ENCODE data around the gene ME3. TPM values are rescaled to one million over a fixed set of nuclear protein-coding genes. Genes with fewer than 3 reads are reported as not detected.

The ME3 gene
- polyA plus RNA-seq, 4 donors: 5.1 to 21.4 (median 7.3) TPM

DNA sequence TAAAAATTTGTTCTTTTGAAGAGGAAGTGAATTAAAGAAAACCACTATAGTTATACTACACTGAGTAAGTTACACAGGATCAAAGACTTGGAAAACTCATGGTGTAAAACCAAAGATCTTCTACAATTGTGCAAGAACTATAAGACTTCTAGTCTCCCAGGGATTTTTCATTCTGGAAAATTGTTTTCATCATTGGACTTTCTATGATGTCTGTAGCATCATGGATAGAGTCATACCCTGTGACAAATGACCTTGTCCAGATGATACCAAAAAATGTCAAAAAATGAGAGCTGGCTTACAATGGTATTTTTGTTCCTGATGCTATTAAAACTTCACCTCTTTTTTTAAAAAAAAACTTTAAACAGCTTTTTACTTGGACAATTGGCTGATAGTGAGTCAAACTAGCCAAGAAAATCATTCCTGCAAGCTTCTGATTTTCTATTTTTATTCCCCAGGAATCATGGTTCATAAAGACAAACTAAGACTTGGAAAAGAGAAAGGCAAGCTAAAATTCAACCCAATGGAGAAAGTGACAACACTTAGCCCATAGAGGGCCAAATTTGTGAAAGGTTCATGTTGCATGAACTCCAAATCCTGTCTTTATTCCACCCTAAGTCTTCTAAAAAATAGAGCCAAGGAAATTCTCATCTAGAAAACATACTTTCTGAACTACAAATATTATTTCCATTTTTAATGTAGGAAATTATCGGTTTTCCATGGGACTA lies 30.7 kb downstream of the ME3 start:
- no peaks in the 10 kb centered on the region for H3K9me3 ChIP-seq (ENCODE audit: control insufficient read depth in 2 of 2, insufficient read depth in 1 of 2, low read depth in 1 of 2, low read length in 1 of 2)
- H3K4me1 ChIP-seq (ENCODE audit: control insufficient read depth in 3 of 3, insufficient read depth in 2 of 3, low read depth in 1 of 3, low read length in 2 of 3): no peaks in the 10 kb centered on the region
- no peaks in the 10 kb centered on the region for H3K27me3 ChIP-seq (ENCODE audit: control insufficient read depth in 3 of 3, insufficient read depth in 3 of 3, low read length in 3 of 3)
- H3K36me3 ChIP-seq (ENCODE audit: control insufficient read depth in 3 of 3, insufficient read depth in 2 of 3, low read depth in 1 of 3, low read length in 3 of 3): no peaks in the 10 kb centered on the region
- WGBS, 3 donors: 84 to 91% (median 85%) methylated on average over 1 of the region's 1 CpG
- H3K27ac ChIP-seq (ENCODE audit: low read depth in 1 of 3, low read length in 2 of 3): no peak overlapping the region
- FAIRE-seq (no peak), DNase-seq (no peak)
- no peak overlapping the region for H3K4me3 ChIP-seq (ENCODE audit: low read depth in 1 of 3, low read length in 3 of 3)

DNA sequence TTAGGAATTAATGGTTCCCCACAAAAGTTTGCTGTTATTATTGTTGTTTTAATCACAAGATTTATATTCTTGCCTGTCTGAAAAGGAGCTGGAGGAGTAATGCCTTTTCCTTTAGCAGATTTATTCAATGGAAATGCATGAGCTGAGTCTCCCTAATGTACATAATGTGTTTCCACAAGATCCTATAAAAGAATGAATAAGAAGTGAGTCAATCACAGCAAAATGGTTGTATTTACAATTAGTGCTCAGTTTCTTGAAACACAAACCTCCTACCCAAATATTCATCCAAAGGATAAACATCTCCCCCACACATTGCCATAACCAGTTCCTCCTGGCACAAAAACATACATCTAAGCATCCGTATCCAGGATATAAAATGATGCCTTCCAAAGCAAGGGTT lies 33.3 kb downstream of the ME3 start:
- no peaks in the 10 kb centered on the region for H3K9me3 ChIP-seq (ENCODE audit: control insufficient read depth in 2 of 2, insufficient read depth in 1 of 2, low read depth in 1 of 2, low read length in 1 of 2)
- 85 to 97% (median 88%) methylated on average over 1 of the region's 1 CpG for WGBS, 3 donors
- no peaks in the 10 kb centered on the region for H3K4me1 ChIP-seq (ENCODE audit: control insufficient read depth in 3 of 3, insufficient read depth in 2 of 3, low read depth in 1 of 3, low read length in 2 of 3)
- no peak for FAIRE-seq
- no peak overlapping the region for H3K27ac ChIP-seq (ENCODE audit: low read depth in 1 of 3, low read length in 2 of 3)
- peaks cover 0 to 3% (median 0%) of the 10 kb centered on the region in 3 donors for H3K36me3 ChIP-seq (ENCODE audit: control insufficient read depth in 3 of 3, insufficient read depth in 2 of 3, low read depth in 1 of 3, low read length in 3 of 3)
- DNase-seq: no peak
- no peak overlapping the region for H3K4me3 ChIP-seq (ENCODE audit: low read depth in 1 of 3, low read length in 3 of 3)
- H3K27me3 ChIP-seq (ENCODE audit: control insufficient read depth in 3 of 3, insufficient read depth in 3 of 3, low read length in 3 of 3): no peaks in the 10 kb centered on the region

DNA sequence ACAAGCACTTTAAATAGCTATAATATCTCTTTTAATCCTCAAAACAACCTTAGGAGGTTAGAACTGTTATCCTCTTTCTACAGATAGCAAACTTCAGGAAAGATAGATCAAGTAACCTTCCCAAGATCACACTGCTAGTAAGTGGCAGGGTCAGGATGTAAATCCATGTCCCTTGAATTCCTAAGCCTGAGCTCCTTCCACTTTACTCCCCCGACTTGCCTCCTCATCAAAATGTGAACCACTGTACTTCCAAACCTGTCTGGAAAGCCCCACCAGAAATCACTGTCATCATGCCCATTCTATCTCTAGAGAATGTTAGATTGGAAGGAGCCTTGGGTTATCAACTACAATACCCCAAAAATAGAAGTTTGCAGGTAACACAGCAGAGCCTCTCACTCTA lies 33.7 kb downstream of the ME3 start:
- peaks cover 0 to 5% (median 0%) of the 10 kb centered on the region in 3 donors for H3K36me3 ChIP-seq (ENCODE audit: control insufficient read depth in 3 of 3, insufficient read depth in 2 of 3, low read depth in 1 of 3, low read length in 3 of 3)
- no peak for DNase-seq
- H3K4me1 ChIP-seq (ENCODE audit: control insufficient read depth in 3 of 3, insufficient read depth in 2 of 3, low read depth in 1 of 3, low read length in 2 of 3): no peaks in the 10 kb centered on the region
- no peaks in the 10 kb centered on the region for H3K9me3 ChIP-seq (ENCODE audit: control insufficient read depth in 2 of 2, insufficient read depth in 1 of 2, low read depth in 1 of 2, low read length in 1 of 2)
- FAIRE-seq: no peak
- H3K27me3 ChIP-seq (ENCODE audit: control insufficient read depth in 3 of 3, insufficient read depth in 3 of 3, low read length in 3 of 3): no peaks in the 10 kb centered on the region
- 81 to 97% (median 86%) methylated on average over 1 of the region's 1 CpG for WGBS, 3 donors
- no peak overlapping the region for H3K27ac ChIP-seq (ENCODE audit: low read depth in 1 of 3, low read length in 2 of 3)
- H3K4me3 ChIP-seq (ENCODE audit: low read depth in 1 of 3, low read length in 3 of 3): no peak overlapping the region

DNA sequence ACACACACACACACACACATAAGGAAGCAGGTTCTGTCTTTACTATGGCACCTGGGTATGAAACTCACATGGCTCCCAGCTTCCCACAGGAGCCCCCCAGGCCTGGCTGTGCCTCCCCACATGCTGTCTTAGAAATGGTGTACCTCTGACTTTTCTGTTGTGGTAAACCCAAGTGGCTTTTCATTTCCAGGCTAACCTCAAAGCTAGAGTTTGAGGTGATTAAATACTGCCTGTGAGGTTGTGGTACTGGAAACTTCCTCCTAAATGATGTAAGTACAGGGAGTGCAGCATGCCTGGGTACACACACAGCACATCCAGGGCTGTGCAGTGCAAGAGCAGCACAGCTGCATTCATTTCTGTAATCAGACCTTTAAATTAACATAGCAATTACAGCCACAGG lies 34.4 kb downstream of the ME3 start:
- Histone ChIP-seq H3K27me3 (ENCODE audit: control insufficient read depth in 3 of 3, insufficient read depth in 3 of 3, low read length in 3 of 3) (no peaks in the 10 kb centered on the region), H3K36me3 (ENCODE audit: control insufficient read depth in 3 of 3, insufficient read depth in 2 of 3, low read depth in 1 of 3, low read length in 3 of 3) (peaks cover 0 to 5% (median 0%) of the 10 kb centered on the region in 3 donors), H3K4me1 (ENCODE audit: control insufficient read depth in 3 of 3, insufficient read depth in 2 of 3, low read depth in 1 of 3, low read length in 2 of 3) (no peaks in the 10 kb centered on the region), H3K27ac (ENCODE audit: low read depth in 1 of 3, low read length in 2 of 3) (no peak overlapping the region), H3K9me3 (ENCODE audit: control insufficient read depth in 2 of 2, insufficient read depth in 1 of 2, low read depth in 1 of 2, low read length in 1 of 2) (no peaks in the 10 kb centered on the region), H3K4me3 (ENCODE audit: low read depth in 1 of 3, low read length in 3 of 3) (no peak overlapping the region)
- FAIRE-seq: no peak
- DNase-seq: no peak

DNA sequence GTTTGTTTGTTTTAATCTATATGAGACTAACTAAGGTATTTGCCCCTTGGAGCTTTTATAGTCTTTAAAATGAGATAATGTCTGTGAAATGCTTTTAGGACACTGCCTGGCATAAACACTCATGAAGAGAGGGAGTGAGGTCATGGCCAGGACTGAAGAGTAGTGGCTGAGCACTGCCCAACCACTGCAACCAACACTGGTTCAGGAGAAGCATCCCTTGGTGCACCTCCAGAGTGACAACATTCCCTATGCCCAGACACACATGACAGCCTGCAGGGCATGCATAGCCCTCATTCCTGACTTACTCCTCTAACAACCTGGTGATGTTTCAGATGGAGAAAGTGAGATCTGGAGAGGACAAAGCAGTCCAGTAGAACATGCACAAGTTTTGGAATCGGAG lies 36.1 kb downstream of the ME3 start:
- DNase-seq: no peak
- 81 to 93% (median 87%) methylated on average over 1 of the region's 1 CpG for WGBS, 3 donors

DNA sequence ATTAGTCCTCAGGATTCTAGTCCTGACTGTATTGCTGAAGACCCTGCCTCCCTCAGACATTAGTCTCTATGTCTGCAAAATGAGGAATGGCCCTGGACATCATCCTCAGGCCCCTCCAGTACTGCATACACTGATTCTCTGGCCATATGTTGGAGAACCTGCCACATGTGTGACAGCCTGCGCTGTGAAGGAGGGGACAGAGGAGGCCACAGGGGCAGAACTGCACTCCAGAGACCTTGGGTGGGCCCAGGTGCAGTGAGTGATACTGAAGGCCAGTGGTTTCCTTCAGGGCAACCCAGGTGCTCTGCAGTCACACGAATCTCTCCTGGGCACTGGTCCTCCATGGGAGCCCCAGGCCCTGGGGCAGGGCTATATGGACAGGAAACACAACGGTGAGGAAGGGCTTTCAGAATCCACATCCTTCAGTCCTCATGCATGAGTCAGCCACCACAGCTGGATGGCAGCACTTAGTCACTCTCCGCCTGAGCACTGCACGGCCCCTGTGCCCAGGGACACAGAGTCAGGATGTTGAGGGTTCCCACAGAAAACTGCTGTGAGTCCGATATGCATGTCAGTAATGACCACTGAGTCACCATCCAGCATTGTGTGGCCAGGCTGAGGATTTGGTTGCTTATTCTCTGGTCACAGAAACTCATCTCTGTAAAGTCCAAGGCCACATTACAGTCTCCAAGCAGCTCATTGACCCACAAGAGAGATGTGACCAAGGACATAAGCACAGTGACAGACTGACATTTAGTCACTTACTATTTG lies 39.7 kb downstream of the ME3 start:
- DNase-seq (no peak), FAIRE-seq (no peak)
- no peaks in the 10 kb centered on the region for H3K27me3 ChIP-seq (ENCODE audit: control insufficient read depth in 3 of 3, insufficient read depth in 3 of 3, low read length in 3 of 3)
- WGBS, 3 donors: 66 to 80% (median 70%) methylated on average over 6 of the region's 6 CpGs
- no peaks in the 10 kb centered on the region for H3K9me3 ChIP-seq (ENCODE audit: control insufficient read depth in 2 of 2, insufficient read depth in 1 of 2, low read depth in 1 of 2, low read length in 1 of 2)
- no peak overlapping the region for H3K27ac ChIP-seq (ENCODE audit: low read depth in 1 of 3, low read length in 2 of 3)
- H3K36me3 ChIP-seq (ENCODE audit: control insufficient read depth in 3 of 3, insufficient read depth in 2 of 3, low read depth in 1 of 3, low read length in 3 of 3): peaks cover 0 to 5% (median 0%) of the 10 kb centered on the region in 3 donors
- no peak overlapping the region for H3K4me3 ChIP-seq (ENCODE audit: low read depth in 1 of 3, low read length in 3 of 3)
- peaks cover 0 to 2% (median 0%) of the 10 kb centered on the region in 3 donors for H3K4me1 ChIP-seq (ENCODE audit: control insufficient read depth in 3 of 3, insufficient read depth in 2 of 3, low read depth in 1 of 3, low read length in 2 of 3)

More for the DNA sequence above, 36.1 kb downstream of the ME3 start:
- H3K27me3 ChIP-seq (ENCODE audit: control insufficient read depth in 3 of 3, insufficient read depth in 3 of 3, low read length in 3 of 3): no peaks in the 10 kb centered on the region
- H3K4me1 ChIP-seq (ENCODE audit: control insufficient read depth in 3 of 3, insufficient read depth in 2 of 3, low read depth in 1 of 3, low read length in 2 of 3): no peaks in the 10 kb centered on the region
- H3K36me3 ChIP-seq (ENCODE audit: control insufficient read depth in 3 of 3, insufficient read depth in 2 of 3, low read depth in 1 of 3, low read length in 3 of 3): peaks cover 0 to 5% (median 0%) of the 10 kb centered on the region in 3 donors
- H3K27ac ChIP-seq (ENCODE audit: low read depth in 1 of 3, low read length in 2 of 3): no peak overlapping the region
- FAIRE-seq: no peak
- H3K4me3 ChIP-seq (ENCODE audit: low read depth in 1 of 3, low read length in 3 of 3): no peak overlapping the region
- H3K9me3 ChIP-seq (ENCODE audit: control insufficient read depth in 2 of 2, insufficient read depth in 1 of 2, low read depth in 1 of 2, low read length in 1 of 2): no peaks in the 10 kb centered on the region

DNA sequence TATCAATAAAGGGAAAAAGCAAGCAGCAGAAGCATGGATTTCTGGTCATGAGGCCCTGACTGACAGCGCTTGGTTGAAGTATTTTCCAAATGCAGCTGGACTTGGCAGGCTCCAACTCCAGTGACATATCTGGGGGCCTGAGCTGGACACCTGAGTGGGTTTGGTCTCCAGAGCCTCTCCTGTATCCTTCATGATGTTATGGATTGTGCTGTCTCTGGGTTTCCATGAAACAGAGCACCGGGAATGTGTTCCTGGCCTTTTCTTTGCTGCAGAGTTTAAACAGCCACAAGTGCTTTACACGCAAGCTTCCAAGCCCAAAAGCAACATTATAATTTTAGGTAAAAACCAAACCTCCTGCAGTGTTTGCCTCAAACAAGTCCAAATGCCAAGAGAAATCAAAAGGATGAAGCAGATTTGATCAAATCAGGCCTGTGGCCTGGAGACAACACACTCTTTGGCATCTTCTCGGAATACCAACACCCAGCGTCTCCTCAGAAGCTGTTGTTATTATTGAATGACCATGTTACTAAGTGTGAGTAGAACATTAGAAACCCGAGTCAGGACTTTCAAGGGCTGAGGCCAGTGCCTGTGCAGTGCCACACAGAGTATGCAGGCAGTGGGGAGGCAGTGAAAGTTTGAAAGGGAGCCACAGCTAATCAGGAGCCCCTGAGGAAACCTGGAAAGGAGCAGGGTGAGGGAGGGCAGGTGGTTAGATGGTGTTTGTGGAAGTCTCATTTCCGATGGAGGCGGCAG lies 42.0 kb downstream of the ME3 start:
- no peak for FAIRE-seq

DNA sequence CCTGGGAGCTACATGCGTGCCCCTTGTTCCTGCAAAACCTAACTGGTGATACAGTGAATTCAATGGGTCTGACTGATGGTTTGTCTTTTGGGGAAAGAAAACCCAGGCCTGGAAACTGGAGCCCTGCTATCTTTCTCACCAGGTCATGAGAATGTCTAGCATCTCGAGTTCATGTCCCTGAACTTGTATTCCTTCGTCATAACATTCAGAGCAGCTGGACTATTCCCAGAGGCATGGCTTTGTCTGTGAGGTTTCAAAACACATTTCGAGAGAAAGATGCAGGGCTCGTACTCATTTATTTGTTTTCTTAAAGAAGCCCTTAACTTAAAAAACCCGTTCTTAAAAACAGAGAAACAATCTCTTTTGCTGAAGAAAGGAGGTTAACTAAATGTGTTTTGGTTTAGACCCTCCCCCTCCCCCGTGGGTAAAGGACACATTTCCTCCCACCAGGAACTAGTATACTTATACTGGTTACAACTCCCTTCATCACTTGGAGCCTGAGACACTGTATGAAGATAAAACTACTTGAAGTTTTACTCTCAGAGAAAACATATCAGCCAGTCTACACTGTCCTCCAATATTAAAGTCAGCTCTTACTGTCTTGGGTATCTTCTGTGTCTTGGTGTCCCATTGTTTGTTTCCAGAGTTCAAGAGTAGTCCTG lies 43.2 kb downstream of the ME3 start:
- H3K4me3 ChIP-seq (ENCODE audit: low read depth in 1 of 3, low read length in 3 of 3): no peak overlapping the region
- H3K9me3 ChIP-seq (ENCODE audit: control insufficient read depth in 2 of 2, insufficient read depth in 1 of 2, low read depth in 1 of 2, low read length in 1 of 2): no peaks in the 10 kb centered on the region
- DNase-seq (no peak), FAIRE-seq (no peak)
- H3K36me3 ChIP-seq (ENCODE audit: control insufficient read depth in 3 of 3, insufficient read depth in 2 of 3, low read depth in 1 of 3, low read length in 3 of 3): peaks cover 0 to 2% (median 0%) of the 10 kb centered on the region in 3 donors
- H3K27me3 ChIP-seq (ENCODE audit: control insufficient read depth in 3 of 3, insufficient read depth in 3 of 3, low read length in 3 of 3): no peaks in the 10 kb centered on the region
- peaks cover 0 to 2% (median 2%) of the 10 kb centered on the region in 3 donors for H3K4me1 ChIP-seq (ENCODE audit: control insufficient read depth in 3 of 3, insufficient read depth in 2 of 3, low read depth in 1 of 3, low read length in 2 of 3)
- 71 to 80% (median 72%) methylated on average over 7 of the region's 7 CpGs for WGBS, 3 donors
- H3K27ac ChIP-seq (ENCODE audit: low read depth in 1 of 3, low read length in 2 of 3): peak overlapping the region in 1 of 3 donors; percentile 36

More for the DNA sequence above, 42.0 kb downstream of the ME3 start:
- H3K36me3 ChIP-seq (ENCODE audit: control insufficient read depth in 3 of 3, insufficient read depth in 2 of 3, low read depth in 1 of 3, low read length in 3 of 3): peaks cover 0 to 5% (median 0%) of the 10 kb centered on the region in 3 donors
- peaks cover 0 to 2% (median 0%) of the 10 kb centered on the region in 3 donors for H3K4me1 ChIP-seq (ENCODE audit: control insufficient read depth in 3 of 3, insufficient read depth in 2 of 3, low read depth in 1 of 3, low read length in 2 of 3)
- WGBS, 3 donors: 84 to 89% (median 89%) methylated on average over 8 of the region's 8 CpGs
- DNase-seq: no peak
- no peaks in the 10 kb centered on the region for H3K27me3 ChIP-seq (ENCODE audit: control insufficient read depth in 3 of 3, insufficient read depth in 3 of 3, low read length in 3 of 3)
- H3K4me3 ChIP-seq (ENCODE audit: low read depth in 1 of 3, low read length in 3 of 3): no peak overlapping the region
- no peaks in the 10 kb centered on the region for H3K9me3 ChIP-seq (ENCODE audit: control insufficient read depth in 2 of 2, insufficient read depth in 1 of 2, low read depth in 1 of 2, low read length in 1 of 2)
- peak overlapping the region in 1 of 3 donors; percentile 17 for H3K27ac ChIP-seq (ENCODE audit: low read depth in 1 of 3, low read length in 2 of 3)
